Breast epithelium (tissue), 4 donors: ENCODE data around the gene CCL5. TPM values are rescaled to one million over a fixed set of nuclear protein-coding genes. Genes with fewer than 3 reads are reported as not detected.

Source experiments
- DNase-seq, 2 donors: peaks; one replicate each; pipeline ENCODE4 v3.0.0-alpha.2; 2019; ENCODE audit warnings: low spot score in 2 of 2
- H3K27ac ChIP-seq, 2 donors: fragments of 200-600 bp; sonication (generic) in 1 of 2; one replicate each; pipeline ENCODE4 v1.5.1; 2016 to 2019; ENCODE audit warnings: mild to moderate bottlenecking in 1 of 2
- H3K27me3 ChIP-seq, 2 donors: fragments of 200-600 bp; sonication (generic) in 1 of 2; one replicate each; pipeline versions ENCODE4 v1.5.1 to v1.6.0; 2017 to 2019; ENCODE audit warnings: control low read depth in 1 of 2, mild to moderate bottlenecking in 1 of 2
- H3K36me3 ChIP-seq: fragments of 200-600 bp; one replicate; pipeline ENCODE4 v1.5.1; 2019
- H3K4me1 ChIP-seq, 2 donors: fragments of 200-600 bp; sonication (generic); one replicate each; pipeline ENCODE4 v1.5.1; 2016 to 2019; ENCODE audit warnings: control low read depth in 1 of 2
- H3K4me3 ChIP-seq, 3 donors: fragments of 200-600 bp; sonication (generic); 1 replicate in 2 of 3; 2 replicates in 1 of 3; pipeline ENCODE4 v1.5.1; 2016 to 2019; ENCODE audit warnings: mild to moderate bottlenecking in 3 of 3, moderate library complexity in 2 of 3
- H3K9me3 ChIP-seq, 2 donors: fragments of 200-600 bp; sonication (generic) in 1 of 2; one replicate each; pipeline ENCODE4 v1.5.1; 2016 to 2019; ENCODE audit warnings: control low read depth in 1 of 2
- POLR2A ChIP-seq: fragments of 450-650 bp; IDR thresholded peaks from one replicate; pipeline ENCODE4 v1.6.1; 2016; ENCODE audit warnings: antibody characterized with exemption, mild to moderate bottlenecking, moderate library complexity
- POLR2AphosphoS5 ChIP-seq, 3 donors: sonication (generic); formaldehyde crosslinking; IDR thresholded peaks; one replicate each; pipeline ENCODE4 v1.6.1; 2017; ENCODE audit warnings: antibody characterized with exemption in 3 of 3
- intact Hi-C: fragments of 100-400 bp; cut with DNase I; formaldehyde crosslinking; loops from one replicate; pipeline ENCODE4 v1.15.1; 2023; ENCODE audit warnings: low total_unique reads
- total RNA-seq, 3 donors: library from RNA; depleted of rRNA; stranded (reverse); fragments of >200 nt; gene quantifications; one replicate each; pipeline ENCODE4 v1.1.0, GENCODE V29; 2016
- TF ChIP-seq, protein P1 (sequence below), 3 donors: fragments of 450-650 bp; IDR thresholded peaks; one replicate each; pipeline ENCODE4 v1.5.1; 2016 to 2017; ENCODE audit warnings: antibody characterized with exemption in 3 of 3, mild to moderate bottlenecking in 3 of 3, moderate library complexity in 3 of 3

The CCL5 gene
- total RNA-seq, 3 donors from 2014 or later = 3.5 to 7.6 (median 4.6) TPM

DNA sequence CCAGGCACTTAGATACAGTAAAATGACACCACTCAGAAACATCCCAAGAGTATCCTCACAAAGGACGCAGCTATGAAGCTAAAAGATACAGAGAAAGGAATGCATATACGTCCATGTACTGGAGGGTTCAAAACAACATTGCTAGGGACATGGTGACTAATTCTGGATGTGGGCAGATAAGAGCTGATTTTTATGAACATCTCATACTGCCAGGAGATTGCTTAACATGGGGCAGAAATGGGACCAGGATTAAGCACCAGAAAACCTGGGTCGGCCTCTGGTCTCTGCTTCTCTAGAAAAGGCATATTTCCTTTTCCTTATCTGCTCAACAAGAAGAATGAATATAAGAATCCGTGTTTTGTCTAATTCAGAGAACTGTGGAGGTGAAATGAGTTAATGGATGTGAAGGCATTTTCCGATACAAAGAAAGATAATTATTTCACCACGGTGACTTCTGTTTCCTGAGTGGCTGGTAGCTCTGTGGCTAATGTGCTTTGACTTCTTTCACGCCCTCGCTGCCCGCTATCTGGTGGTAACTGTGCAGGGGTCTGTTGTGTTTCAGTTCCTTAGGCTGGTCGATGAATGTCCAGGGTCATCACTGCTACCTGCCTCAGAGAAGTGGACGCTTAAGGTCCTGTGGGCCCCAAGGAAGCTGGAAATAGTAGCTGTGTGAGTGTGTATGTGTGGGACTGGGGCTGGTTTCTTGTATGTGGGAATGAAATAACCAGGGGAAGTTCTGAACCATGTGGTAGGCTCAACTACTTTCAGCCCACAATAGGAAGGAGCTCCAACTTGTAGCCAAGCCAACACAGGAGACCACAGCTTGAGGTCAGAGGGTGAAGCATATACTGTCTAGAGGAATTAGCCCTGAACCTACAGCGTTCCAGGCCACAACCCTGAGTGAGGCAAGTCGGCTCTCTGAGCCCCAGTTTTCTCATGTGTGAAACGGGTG lies 15.8 kb upstream of the CCL5 start:
- intact Hi-C loops = no loop called here
- Histone ChIP-seq H3K4me1 (no peaks in the 10 kb centered on the region), H3K9me3 (peaks cover 0 to 4% of the 10 kb centered on the region in 2 donors)

DNA sequence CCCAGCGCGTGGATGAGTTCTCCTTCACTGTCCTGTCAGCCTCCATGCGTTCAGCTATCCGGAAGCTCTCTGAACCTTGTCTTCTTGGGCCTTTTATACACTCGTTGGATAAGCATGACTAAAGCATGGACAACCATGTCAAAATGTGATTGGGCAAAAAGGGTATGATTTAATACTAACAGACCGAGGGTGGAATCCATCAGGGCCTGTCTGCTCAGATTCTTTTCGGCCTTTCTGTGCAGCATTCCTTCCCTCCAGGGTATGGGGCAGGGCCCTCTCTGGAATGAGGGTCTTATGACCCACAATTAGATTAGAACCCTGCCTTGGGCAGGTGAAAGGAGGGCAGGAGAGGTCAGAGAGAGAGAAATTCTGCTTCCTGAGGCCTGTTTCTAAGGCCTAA lies 14.0 kb upstream of the CCL5 start:
- Histone ChIP-seq H3K36me3 (no peaks in the 10 kb centered on the region), H3K27ac (no peak overlapping the region), H3K4me3 (no peak overlapping the region), H3K27me3 (no peaks in the 10 kb centered on the region), H3K4me1 (no peaks in the 10 kb centered on the region), H3K9me3 (peaks cover 0 to 4% of the 10 kb centered on the region in 2 donors)
- TF ChIP-seq, protein P1, sequence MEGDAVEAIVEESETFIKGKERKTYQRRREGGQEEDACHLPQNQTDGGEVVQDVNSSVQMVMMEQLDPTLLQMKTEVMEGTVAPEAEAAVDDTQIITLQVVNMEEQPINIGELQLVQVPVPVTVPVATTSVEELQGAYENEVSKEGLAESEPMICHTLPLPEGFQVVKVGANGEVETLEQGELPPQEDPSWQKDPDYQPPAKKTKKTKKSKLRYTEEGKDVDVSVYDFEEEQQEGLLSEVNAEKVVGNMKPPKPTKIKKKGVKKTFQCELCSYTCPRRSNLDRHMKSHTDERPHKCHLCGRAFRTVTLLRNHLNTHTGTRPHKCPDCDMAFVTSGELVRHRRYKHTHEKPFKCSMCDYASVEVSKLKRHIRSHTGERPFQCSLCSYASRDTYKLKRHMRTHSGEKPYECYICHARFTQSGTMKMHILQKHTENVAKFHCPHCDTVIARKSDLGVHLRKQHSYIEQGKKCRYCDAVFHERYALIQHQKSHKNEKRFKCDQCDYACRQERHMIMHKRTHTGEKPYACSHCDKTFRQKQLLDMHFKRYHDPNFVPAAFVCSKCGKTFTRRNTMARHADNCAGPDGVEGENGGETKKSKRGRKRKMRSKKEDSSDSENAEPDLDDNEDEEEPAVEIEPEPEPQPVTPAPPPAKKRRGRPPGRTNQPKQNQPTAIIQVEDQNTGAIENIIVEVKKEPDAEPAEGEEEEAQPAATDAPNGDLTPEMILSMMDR (IDR thresholded peaks at IDR 0.05) = no peak
- no peak for TF ChIP-seq POLR2AphosphoS5 (IDR thresholded peaks at IDR 0.05)
- TF ChIP-seq POLR2A = no peak
- no peak for DNase-seq
- intact Hi-C loops = no loop called here

More for the DNA sequence above, 15.8 kb upstream of the CCL5 start:
- no peak for DNase-seq
- Histone ChIP-seq H3K27me3 (no peaks in the 10 kb centered on the region), H3K27ac (no peak overlapping the region), H3K36me3 (no peaks in the 10 kb centered on the region), H3K4me3 (no peak overlapping the region)
- TF ChIP-seq POLR2A (no peak), POLR2AphosphoS5 (IDR thresholded peaks at IDR 0.05) (no peak)
- TF ChIP-seq, protein P1 (IDR thresholded peaks at IDR 0.05) = no peak

DNA sequence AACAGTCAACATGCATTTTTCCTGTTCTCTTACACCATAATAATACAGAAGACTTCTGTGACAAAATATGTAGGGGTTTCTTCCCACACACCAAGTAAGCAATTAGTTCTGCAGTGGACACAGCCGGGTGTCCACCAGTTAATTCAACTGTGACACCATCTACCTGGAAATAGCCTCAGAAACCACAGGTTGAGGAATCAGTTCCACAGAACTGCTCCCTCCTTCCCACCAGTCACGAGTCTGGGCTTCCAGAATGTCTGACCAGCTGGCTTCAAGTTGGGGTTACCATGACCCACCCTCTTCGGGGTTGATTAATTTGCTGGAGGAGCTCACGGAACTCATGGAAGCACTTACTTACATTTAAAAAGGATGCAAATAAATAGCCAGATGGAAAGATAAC lies 13.6 kb upstream of the CCL5 start:
- peaks cover 0 to 4% of the 10 kb centered on the region in 2 donors for H3K9me3 ChIP-seq
- H3K27ac ChIP-seq = no peak overlapping the region
- TF ChIP-seq, protein P1 (IDR thresholded peaks at IDR 0.05) = no peak
- TF ChIP-seq POLR2AphosphoS5 (IDR thresholded peaks at IDR 0.05) = no peak
- TF ChIP-seq POLR2A = no peak
- no peaks in the 10 kb centered on the region for H3K36me3 ChIP-seq
- no peak overlapping the region for H3K4me3 ChIP-seq
- no peaks in the 10 kb centered on the region for H3K4me1 ChIP-seq
- intact Hi-C loops = loop anchor here (2.0 kb wide), 1 partner anchor 61 kb away; no protein-coding TSS in a partner anchor
- no peak for DNase-seq
- no peaks in the 10 kb centered on the region for H3K27me3 ChIP-seq

DNA sequence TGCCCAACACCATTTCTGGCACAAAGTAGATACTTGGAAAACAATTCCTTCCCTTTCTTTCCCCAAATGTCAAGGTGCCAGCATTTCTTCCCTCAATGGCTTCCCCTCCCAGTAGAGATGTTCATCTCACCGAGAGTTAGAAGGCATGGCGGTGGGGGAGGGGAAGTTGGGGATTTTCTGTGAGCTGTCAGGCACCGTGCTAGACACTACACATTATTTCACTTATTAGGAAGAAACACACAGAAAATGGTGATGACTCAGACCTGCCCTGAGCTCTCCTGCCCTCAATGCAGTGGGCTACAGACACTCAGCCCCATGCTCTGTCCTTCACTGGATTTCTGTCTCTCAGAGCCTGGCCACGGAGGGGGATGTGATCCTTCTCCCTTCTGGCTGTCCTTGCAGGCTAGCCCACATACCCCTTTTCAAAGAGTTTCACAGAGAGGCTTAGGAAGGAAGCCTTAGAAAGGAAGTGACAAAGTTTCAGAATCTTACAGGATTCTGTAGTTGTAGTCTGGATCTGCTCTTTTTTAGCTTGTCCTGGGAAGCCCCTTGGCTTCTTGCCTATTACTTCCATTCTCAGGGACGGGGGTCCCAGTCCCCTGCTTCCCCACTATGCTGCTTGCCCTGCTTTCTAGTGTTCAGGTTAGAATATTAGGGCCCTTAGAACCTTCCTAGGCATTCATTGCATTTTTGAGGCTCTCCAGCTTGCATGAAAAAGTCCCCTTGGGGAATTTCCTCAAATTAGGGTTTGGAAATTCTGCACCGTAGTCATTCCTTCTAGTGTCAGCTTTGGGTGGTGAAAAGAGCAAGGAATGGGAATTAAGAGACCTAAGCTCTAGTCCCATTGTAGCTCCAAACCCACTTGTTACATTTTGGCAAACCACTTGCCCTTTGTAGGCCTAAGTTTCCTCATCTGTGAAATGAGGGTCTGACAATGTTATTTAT lies 12.2 kb upstream of the CCL5 start:
- Histone ChIP-seq H3K27me3 (no peaks in the 10 kb centered on the region), H3K4me1 (no peaks in the 10 kb centered on the region), H3K27ac (no peak overlapping the region), H3K36me3 (no peaks in the 10 kb centered on the region), H3K9me3 (peaks cover 0 to 4% of the 10 kb centered on the region in 2 donors), H3K4me3 (no peak overlapping the region)
- intact Hi-C loops = loop anchor here (2.0 kb wide), 1 partner anchor 62 kb away; no protein-coding TSS in a partner anchor
- TF ChIP-seq POLR2A (no peak), POLR2AphosphoS5 (IDR thresholded peaks at IDR 0.05) (no peak)
- TF ChIP-seq, protein P1 (IDR thresholded peaks at IDR 0.05) = no peak
- DNase-seq = no peak
